Naive thymus-derived CD4-positive, alpha-beta T cell (primary cell): ENCODE measurements around the gene ZBED4. TPM values are rescaled to one million over a fixed set of nuclear protein-coding genes. Genes with fewer than 3 reads are reported as not detected.

ENCODE experiments used
- ATAC-seq: fragments of 150-1000 bp; cut with Tn5 transposase; 2 replicates; pipeline ENCODE4 v1.10.0; 2021; ENCODE audit warnings: mild to moderate bottlenecking, moderate library complexity
- CTCF ChIA-PET: fragments of 350-600 bp; sonication (Branson Sonifier 250); formaldehyde crosslinking; loops from one replicate; lab custom pipeline; 2021; ENCODE audit warnings: antibody characterized with exemption; lab: Charles Lee
- POLR2A ChIA-PET: fragments of 350-600 bp; sonication (Branson Sonifier 250); formaldehyde crosslinking; loops from one replicate; lab custom pipeline; 2021; ENCODE audit warnings: antibody characterized with exemption, inconsistent platforms; lab: Charles Lee
- DNase-seq, 9 donors: peaks; one replicate each; pipeline versions ENCODE4 v3.0.0 to v3.0.0-alpha.2; 2020 to 2022; ENCODE audit warnings: mixed read lengths in 1 of 9
- H3K27ac ChIP-seq: one replicate; pipeline ENCODE4 v1.7.0; 2013; ENCODE audit warnings: mild to moderate bottlenecking, low read depth, low read length, moderate library complexity
- H3K27me3 ChIP-seq, 2 donors: one replicate each; pipeline ENCODE4 v1.7.0; 2013; ENCODE audit warnings: low read length in 2 of 2, mild to moderate bottlenecking in 2 of 2, moderate library complexity in 2 of 2; ENCODE audit not compliant: control insufficient read depth in 2 of 2, insufficient read depth in 2 of 2
- H3K36me3 ChIP-seq, 3 experiments: 1 replicate in 2 of 3; 2 replicates in 1 of 3; pipeline ENCODE4 v1.7.0; 2013; ENCODE audit warnings: low read length in 3 of 3, mild to moderate bottlenecking in 3 of 3, moderate library complexity in 1 of 3; ENCODE audit not compliant: insufficient read depth in 3 of 3, control insufficient read depth in 2 of 3
- H3K4me1 ChIP-seq, 2 donors: one replicate each; pipeline ENCODE4 v1.7.0; 2013; ENCODE audit warnings: low read length in 2 of 2, mild to moderate bottlenecking in 2 of 2, moderate library complexity in 1 of 2; ENCODE audit not compliant: control insufficient read depth in 2 of 2, insufficient read depth in 2 of 2
- H3K4me3 ChIP-seq: 2 replicates; pipeline ENCODE4 v1.7.0; 2013; ENCODE audit warnings: mild to moderate bottlenecking, low read length
- H3K9me3 ChIP-seq, 3 experiments: 1 replicate in 2 of 3; 2 replicates in 1 of 3; pipeline ENCODE4 v1.7.0; 2013; ENCODE audit warnings: low read length in 3 of 3; ENCODE audit not compliant: control insufficient read depth in 2 of 3
- H3K27ac Mint-ChIP-seq, 9 donors: one replicate each; pipeline ENCODE4 v1.8.0; 2020 to 2022; ENCODE audit warnings: mixed read lengths in 9 of 9, mild to moderate bottlenecking in 8 of 9, moderate library complexity in 5 of 9, inconsistent platforms in 2 of 9
- H3K27me3 Mint-ChIP-seq, 5 donors: one replicate each; pipeline ENCODE4 v1.8.0; 2021 to 2022; ENCODE audit warnings: mixed read lengths in 5 of 5, mild to moderate bottlenecking in 1 of 5
- H3K36me3 Mint-ChIP-seq, 5 donors: one replicate each; pipeline ENCODE4 v1.8.0; 2020 to 2022; ENCODE audit warnings: mixed read lengths in 5 of 5, mild to moderate bottlenecking in 3 of 5, inconsistent platforms in 1 of 5
- H3K4me1 Mint-ChIP-seq, 7 donors: one replicate each; pipeline ENCODE4 v1.8.0; 2020 to 2022; ENCODE audit warnings: mixed read lengths in 7 of 7, mild to moderate bottlenecking in 3 of 7, inconsistent platforms in 1 of 7
- H3K4me3 Mint-ChIP-seq, 10 donors: one replicate each; pipeline ENCODE4 v1.8.0; 2020 to 2022; ENCODE audit warnings: mild to moderate bottlenecking in 10 of 10, mixed read lengths in 10 of 10, moderate library complexity in 6 of 10, inconsistent platforms in 2 of 10
- H3K9me3 Mint-ChIP-seq, 11 donors: one replicate each; pipeline ENCODE4 v1.8.0; 2020 to 2022; ENCODE audit warnings: mixed read lengths in 11 of 11, mild to moderate bottlenecking in 4 of 11, inconsistent platforms in 1 of 11, moderate library complexity in 1 of 11
- intact Hi-C, 2 donors: fragments of 100-400 bp; cut with micrococcal nuclease; formaldehyde crosslinking; loops; one replicate each; pipeline ENCODE4 v1.15.1; 2023
- polyA plus RNA-seq, 2 donors: library from polyadenylated mRNA; unstranded; fragments of 300-500 nt; fragmentation: Illumina TruSeq; gene quantifications; one replicate each; pipeline ENCODE4 v1.2.3, GENCODE V29; 2021
- total RNA-seq, 6 experiments: library from RNA in 5 of 6; stranded (reverse) in 5 of 6; gene quantifications; 1 replicate in 5 of 6; 2 replicates in 1 of 6; pipeline ENCODE4 v1.2.3 and lab custom pipeline; 2021 to 2026

Gene ZBED4
- total and polyA plus RNA-seq, 7 experiments from 2014 or later = 6.0 to 20.1 (median 16.3) TPM

DNA sequence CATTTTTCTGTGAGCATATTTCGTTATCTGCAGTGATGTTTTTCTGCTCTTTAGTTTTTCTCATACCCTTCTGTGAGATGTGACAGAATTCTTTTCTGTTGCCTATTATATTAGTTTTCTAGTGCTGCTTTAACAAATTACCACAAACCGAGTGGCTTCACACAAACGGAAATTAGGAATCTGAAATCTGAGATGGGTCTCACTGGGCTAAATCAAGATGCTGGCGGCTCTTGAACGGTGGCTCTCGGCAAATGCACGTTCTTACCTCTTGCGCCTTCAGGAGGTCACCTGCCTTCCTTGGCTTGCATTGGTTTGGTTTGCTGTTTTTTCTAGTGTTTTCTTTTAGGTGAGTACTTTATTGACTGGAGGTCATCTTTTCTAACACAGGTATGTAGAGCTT, 13.0 kb downstream of the ZBED4 start:
- intact Hi-C loops = loop anchor here in 1 of 2 donors (10.0 kb wide), 1 partner anchor 108 kb away; no protein-coding TSS in a partner anchor

DNA sequence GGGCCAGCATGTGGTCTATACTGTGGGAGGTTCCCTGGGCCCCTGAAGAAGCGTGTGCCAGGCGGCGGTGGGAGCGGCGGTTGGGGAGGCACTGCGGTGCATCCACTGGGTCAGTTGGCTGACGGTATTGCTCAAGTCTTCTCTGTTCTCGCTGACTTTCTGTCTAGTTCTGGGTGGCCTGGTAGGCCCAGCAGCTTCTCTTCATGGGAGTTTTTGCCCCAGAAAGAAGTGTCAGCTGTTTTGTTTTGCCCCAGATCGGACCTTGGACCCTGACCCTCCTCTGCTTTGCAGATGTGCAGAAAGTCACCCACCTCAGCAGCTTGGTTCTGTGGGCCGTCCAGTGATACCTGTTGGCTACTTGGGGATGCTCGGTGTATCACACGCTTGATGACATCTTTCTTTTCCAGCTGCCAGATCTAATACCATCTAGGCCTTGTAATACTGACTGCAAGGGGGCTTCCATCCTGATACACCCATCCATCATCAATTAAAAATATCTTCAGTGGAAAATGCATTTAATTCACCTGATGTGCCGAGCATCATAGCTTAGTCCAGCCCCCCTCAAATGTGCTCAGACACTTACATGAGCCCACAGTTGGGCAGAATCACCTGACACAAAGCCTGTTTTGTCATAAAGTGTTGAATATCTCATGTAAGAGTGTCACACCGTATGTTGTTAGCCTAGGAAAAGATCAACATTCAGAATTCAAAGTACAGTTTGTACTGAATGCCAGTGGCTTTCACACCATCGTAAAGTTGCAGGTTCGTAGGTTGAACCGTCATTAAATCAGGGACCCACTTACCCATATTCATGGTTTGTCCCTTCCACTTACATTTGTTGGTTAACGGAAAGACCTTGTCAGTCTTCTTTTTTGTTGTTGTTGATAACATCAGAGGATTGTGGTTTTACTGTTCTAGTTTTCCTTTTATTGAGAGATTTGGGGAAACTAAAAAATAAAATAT, 13.9 kb downstream of the ZBED4 start:
- ATAC-seq (peak; percentile 48), DNase-seq (no peak)
- Histone ChIP-seq H3K27me3 (no peaks in the 10 kb centered on the region), H3K27ac (no peak overlapping the region), H3K4me1 (peaks cover 12 to 48% of the 10 kb centered on the region in 2 donors), H3K9me3 (peaks cover 0 to 18% (median 0%) of the 10 kb centered on the region in 3 experiments), H3K36me3 (no peaks in the 10 kb centered on the region), H3K4me3 (no peak overlapping the region)
- Mint-ChIP-seq H3K4me1 (peaks cover 43 to 77% (median 61%) of the 10 kb centered on the region in 7 donors), H3K36me3 (peaks cover 16 to 72% (median 48%) of the 10 kb centered on the region in 5 donors), H3K9me3 (peaks cover 0 to 54% (median 26%) of the 10 kb centered on the region in 11 donors), H3K27me3 (no peaks in the 10 kb centered on the region), H3K4me3 (peak overlapping the region in 7 of 10 donors; percentile 4 to 39 (median 31)), H3K27ac (peak overlapping the region in 8 of 9 donors; percentile 41 to 67 (median 57))
- CTCF ChIA-PET = interaction anchor here (0.8 kb wide), 1 partner anchor 28 kb away, joined by 4 read pairs; no protein-coding TSS in a partner anchor
- intact Hi-C loops = loop anchor here in 1 of 2 donors (10.0 kb wide), 1 partner anchor 107 kb away; no protein-coding TSS in a partner anchor
- POLR2A ChIA-PET = interaction anchor here (0.8 to 1.3 kb wide), 2 partner anchors 9 to 12 kb away, joined by 3 read pairs; no protein-coding TSS in a partner anchor

More for the DNA sequence above, 13.0 kb downstream of the ZBED4 start:
- CTCF ChIA-PET = no interaction called here
- DNase-seq (no peak), ATAC-seq (no peak)
- peak overlapping the region in 4 of 10 donors; percentile 7 to 51 (median 22) for H3K4me3 Mint-ChIP-seq
- peaks cover 12 to 48% of the 10 kb centered on the region in 2 donors for H3K4me1 ChIP-seq
- H3K36me3 ChIP-seq = no peaks in the 10 kb centered on the region
- H3K27ac ChIP-seq = no peak overlapping the region
- peaks cover 16 to 70% (median 48%) of the 10 kb centered on the region in 5 donors for H3K36me3 Mint-ChIP-seq
- peaks cover 0 to 18% (median 0%) of the 10 kb centered on the region in 3 experiments for H3K9me3 ChIP-seq
- H3K4me1 Mint-ChIP-seq = peaks cover 46 to 78% (median 62%) of the 10 kb centered on the region in 7 donors
- H3K4me3 ChIP-seq = no peak overlapping the region
- H3K27me3 Mint-ChIP-seq = no peaks in the 10 kb centered on the region
- H3K27ac Mint-ChIP-seq = peak overlapping the region in 1 of 9 donors; percentile 50
- POLR2A ChIA-PET = no interaction called here
- peaks cover 0 to 54% (median 26%) of the 10 kb centered on the region in 11 donors for H3K9me3 Mint-ChIP-seq
- no peaks in the 10 kb centered on the region for H3K27me3 ChIP-seq

DNA sequence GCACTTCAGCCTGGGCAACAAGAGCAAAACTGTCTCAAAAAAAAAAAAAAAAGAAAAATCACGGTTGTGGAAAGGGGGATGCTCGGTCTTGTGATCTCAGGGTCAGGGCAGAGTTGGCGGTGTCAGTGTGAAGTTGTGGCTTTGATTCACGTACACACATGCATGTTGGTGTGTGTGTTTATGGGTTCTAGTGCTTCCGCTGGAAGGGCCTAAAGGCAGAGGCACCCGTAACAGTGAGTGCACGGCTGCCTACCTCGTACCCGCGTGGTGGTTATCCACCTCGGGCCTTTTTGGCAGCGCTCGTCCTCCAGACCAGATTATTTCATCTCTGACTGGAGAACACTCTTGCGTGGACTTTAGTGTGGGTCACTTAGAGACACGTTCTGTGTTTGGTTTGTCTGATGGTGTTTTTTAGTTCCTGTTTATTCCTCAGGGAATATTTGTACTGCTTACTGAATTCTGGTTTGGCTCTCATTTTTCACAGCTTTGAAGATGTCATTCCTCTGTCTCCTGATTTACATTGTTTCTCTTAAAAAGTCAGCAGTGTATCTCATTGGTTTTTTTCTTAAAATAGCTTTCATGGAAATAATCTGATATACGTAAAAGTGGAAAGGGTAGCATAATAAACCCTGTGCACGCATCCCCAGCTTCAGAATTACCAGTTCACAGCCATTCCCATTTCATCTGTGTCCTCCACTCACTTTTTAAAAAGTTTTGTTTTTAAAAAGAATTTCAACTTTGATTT, 15.6 kb downstream of the ZBED4 start:
- Mint-ChIP-seq H3K4me3 (peak overlapping the region in 7 of 10 donors; percentile 7 to 51 (median 23)), H3K9me3 (peaks cover 0 to 54% (median 26%) of the 10 kb centered on the region in 11 donors), H3K27me3 (no peaks in the 10 kb centered on the region), H3K27ac (peak overlapping the region in 7 of 9 donors; percentile 1 to 81 (median 73)), H3K4me1 (peaks cover 41 to 72% (median 64%) of the 10 kb centered on the region in 7 donors), H3K36me3 (peaks cover 16 to 72% (median 60%) of the 10 kb centered on the region in 5 donors)
- no peaks in the 10 kb centered on the region for H3K36me3 ChIP-seq
- intact Hi-C loops = loop anchor here in 1 of 2 donors (10.0 kb wide), 1 partner anchor 106 kb away; no protein-coding TSS in a partner anchor
- H3K27ac ChIP-seq = no peak overlapping the region
- POLR2A ChIA-PET = interaction anchor here (0.6 to 0.9 kb wide), 2 partner anchors 11 to 341 kb away, joined by 3 read pairs; no protein-coding TSS in a partner anchor
- no peaks in the 10 kb centered on the region for H3K27me3 ChIP-seq
- peaks cover 0 to 18% (median 0%) of the 10 kb centered on the region in 3 experiments for H3K9me3 ChIP-seq
- CTCF ChIA-PET = no interaction called here
- DNase-seq = no peak
- peaks cover 6 to 48% of the 10 kb centered on the region in 2 donors for H3K4me1 ChIP-seq
- no peak overlapping the region for H3K4me3 ChIP-seq
- no peak for ATAC-seq

DNA sequence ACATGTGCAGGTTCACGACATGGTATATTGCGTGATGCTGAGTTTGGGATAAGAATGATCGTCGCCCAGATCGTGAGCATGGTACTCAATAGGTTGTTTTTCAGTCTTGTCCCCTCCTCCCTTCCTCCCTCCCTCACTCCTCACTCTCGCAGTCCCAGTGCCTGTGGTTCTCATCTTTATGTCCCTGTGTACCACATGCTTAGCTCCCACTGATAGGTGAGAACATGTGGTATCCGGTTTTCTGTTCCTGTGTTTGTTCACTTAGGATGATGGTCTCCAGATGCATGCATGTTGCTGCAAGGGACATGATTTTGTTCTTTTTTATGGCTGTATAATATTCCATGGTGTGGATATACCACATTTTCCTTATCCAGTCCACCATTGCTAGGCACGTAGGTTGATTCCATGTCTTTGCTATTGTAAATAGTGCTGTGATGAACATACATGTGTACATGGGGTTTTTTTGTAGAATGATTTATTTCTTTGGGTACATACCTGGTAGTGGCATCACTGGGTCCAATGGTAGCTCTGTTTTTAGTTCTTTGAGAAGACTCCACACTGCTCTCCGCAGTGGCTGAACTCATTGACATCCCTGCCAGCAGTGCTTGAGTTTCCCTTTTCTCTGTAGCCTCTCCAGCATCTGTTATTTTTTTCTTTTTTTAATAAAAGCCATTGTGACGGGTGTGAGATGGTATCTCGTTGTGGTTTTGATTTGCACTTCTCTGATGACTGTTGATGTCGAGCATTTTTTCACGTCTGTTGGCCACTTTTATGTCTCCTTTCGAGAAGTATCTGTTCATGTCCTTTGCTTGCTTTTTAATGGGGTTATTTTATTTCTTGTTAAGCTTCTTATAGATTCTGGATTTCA, 16.4 kb downstream of the ZBED4 start:
- ATAC-seq = peak; percentile 85
- Mint-ChIP-seq H3K4me1 (peaks cover 40 to 73% (median 65%) of the 10 kb centered on the region in 7 donors), H3K9me3 (peaks cover 0 to 54% (median 28%) of the 10 kb centered on the region in 11 donors), H3K4me3 (peak overlapping the region in 8 of 10 donors; percentile 27 to 67 (median 44)), H3K27ac (peak overlapping the region in 8 of 9 donors; percentile 4 to 89 (median 76)), H3K27me3 (no peaks in the 10 kb centered on the region), H3K36me3 (peaks cover 16 to 70% (median 63%) of the 10 kb centered on the region in 5 donors)
- intact Hi-C loops = loop anchor here in 1 of 2 donors (10.0 kb wide), 1 partner anchor 105 kb away; no protein-coding TSS in a partner anchor
- Histone ChIP-seq H3K27me3 (no peaks in the 10 kb centered on the region), H3K36me3 (no peaks in the 10 kb centered on the region), H3K4me3 (no peak overlapping the region), H3K27ac (no peak overlapping the region), H3K9me3 (peaks cover 0 to 18% (median 0%) of the 10 kb centered on the region in 3 experiments), H3K4me1 (peaks cover 6 to 48% of the 10 kb centered on the region in 2 donors)
- ChIA-PET POLR2A (interaction anchor here (0.7 to 0.9 kb wide), 2 partner anchors 7 to 10 kb away, joined by 3 to 4 read pairs; no protein-coding TSS in a partner anchor), CTCF (interaction anchor here (0.7 kb wide), 2 partner anchors 11 to 102 kb away, joined by 3 to 5 read pairs; no protein-coding TSS in a partner anchor)
- peak in 7 of 9 donors; percentile 26 to 60 (median 49) for DNase-seq

DNA sequence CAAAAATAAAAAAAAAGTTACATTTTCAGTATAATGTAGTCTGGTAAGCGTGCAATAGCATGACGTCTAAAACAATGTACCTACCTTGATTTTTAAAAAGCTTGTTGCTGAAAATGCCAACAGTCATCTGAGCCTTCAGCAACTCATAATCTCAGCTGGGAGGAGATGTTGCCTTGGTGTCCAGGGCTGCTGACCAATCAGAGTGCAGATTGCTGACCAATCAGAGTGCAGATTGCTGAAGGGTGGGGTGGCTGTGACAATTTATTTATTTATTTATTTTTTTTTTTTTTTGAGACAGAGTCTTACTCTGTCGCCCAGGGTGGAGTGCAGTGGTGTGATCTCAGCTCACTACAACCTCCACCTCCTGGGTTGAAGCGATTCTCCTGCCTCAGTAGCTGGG, 17.8 kb downstream of the ZBED4 start:
- H3K36me3 Mint-ChIP-seq = peaks cover 16 to 67% (median 59%) of the 10 kb centered on the region in 5 donors
- no peaks in the 10 kb centered on the region for H3K27me3 ChIP-seq
- H3K4me1 ChIP-seq = peaks cover 6 to 48% of the 10 kb centered on the region in 2 donors
- no peak overlapping the region for H3K27ac ChIP-seq
- no peaks in the 10 kb centered on the region for H3K36me3 ChIP-seq
- no peak overlapping the region for H3K4me3 ChIP-seq
- H3K9me3 ChIP-seq = peaks cover 0 to 14% (median 0%) of the 10 kb centered on the region in 3 experiments
- DNase-seq (no peak), ATAC-seq (no peak)
- CTCF ChIA-PET = no interaction called here
- no peaks in the 10 kb centered on the region for H3K27me3 Mint-ChIP-seq
- intact Hi-C loops = no loop called here
- H3K9me3 Mint-ChIP-seq = peaks cover 0 to 43% (median 21%) of the 10 kb centered on the region in 11 donors
- peaks cover 40 to 75% (median 71%) of the 10 kb centered on the region in 7 donors for H3K4me1 Mint-ChIP-seq
- H3K27ac Mint-ChIP-seq = peak overlapping the region in 2 of 9 donors; percentile 43 to 49
- H3K4me3 Mint-ChIP-seq = no peak overlapping the region
- POLR2A ChIA-PET = no interaction called here
